ENCODE data around the gene PTPN4. TPM values are rescaled to one million over a fixed set of nuclear protein-coding genes. Genes with fewer than 3 reads are reported as not detected.
"Not testable (repeated sequence)": the region's sequence is repeated elsewhere in the genome, so short reads cannot be mapped to it uniquely, and the experiment has no call there.

PTPN4 gene
- total and polyA plus RNA-seq, 7 donors: 2.1 to 35.4 (median 17.3) TPM

DNA sequence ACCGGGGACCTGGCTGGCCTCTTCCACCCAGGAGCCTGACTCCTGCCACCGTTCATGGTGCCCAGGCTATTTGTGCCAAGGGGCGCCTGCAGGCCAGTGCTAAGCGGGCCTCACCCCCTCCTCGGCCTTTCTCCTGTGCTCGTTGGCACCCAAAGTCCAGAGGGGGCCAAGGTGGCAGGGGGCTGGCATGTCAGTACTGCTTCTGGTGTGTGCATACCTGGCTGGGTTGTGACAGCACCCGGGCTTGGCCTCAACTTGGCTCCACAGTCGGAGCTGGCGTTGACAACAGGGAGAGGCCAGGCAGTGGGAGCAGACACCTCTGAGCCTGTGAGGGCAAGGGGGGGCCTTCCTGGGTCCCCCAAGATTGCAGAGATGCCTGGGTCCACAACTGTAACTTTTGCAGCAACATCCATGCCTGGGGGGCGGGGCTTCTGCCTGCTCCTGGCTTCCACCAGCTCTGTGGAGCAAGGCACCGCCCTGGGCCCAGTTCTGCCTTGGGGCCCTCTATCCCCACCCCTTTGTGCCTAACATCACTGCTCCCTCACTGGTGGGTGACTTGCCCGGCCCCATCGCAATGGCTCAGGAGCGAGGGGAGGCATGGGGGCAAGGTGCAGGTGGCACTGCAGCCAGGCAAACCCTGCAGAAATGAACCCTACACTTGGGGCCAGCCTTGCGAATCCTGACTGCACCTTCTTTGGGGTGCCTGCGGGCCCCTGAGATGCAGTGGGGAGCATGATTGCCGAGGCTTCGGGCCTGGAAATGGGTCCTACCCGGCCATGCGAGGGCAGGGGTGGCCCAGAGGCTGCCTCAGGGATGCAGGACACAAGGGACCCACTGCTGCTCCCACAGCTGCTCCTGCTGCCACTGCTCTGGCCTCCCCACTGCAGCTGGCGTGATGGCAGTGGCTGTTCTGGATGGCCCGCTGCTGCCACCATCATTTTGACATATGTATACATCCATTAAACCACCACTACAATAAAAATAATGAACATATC lies 35.9 kb downstream of the PTPN4 start:
- Histone ChIP-seq H3K27ac (no peak overlapping the region), H3K4me3 (no peak overlapping the region), H3K9me3 (peaks cover 21% of the 10 kb centered on the region), H3K4me1 (no peaks in the 10 kb centered on the region), H3K27me3 (ENCODE audit: insufficient read depth in 3 of 3, low read length in 2 of 3) (no peaks in the 10 kb centered on the region), H3K36me3 (ENCODE audit: insufficient read depth in 1 of 2, low read depth in 1 of 2) (no peaks in the 10 kb centered on the region)
- intact Hi-C loops (cut with DNase I): no loop called here
- DNase-seq (no peak), ATAC-seq (peak in 2 of 4 donors; percentile 8 to 33)
- TF ChIP-seq, protein P1, sequence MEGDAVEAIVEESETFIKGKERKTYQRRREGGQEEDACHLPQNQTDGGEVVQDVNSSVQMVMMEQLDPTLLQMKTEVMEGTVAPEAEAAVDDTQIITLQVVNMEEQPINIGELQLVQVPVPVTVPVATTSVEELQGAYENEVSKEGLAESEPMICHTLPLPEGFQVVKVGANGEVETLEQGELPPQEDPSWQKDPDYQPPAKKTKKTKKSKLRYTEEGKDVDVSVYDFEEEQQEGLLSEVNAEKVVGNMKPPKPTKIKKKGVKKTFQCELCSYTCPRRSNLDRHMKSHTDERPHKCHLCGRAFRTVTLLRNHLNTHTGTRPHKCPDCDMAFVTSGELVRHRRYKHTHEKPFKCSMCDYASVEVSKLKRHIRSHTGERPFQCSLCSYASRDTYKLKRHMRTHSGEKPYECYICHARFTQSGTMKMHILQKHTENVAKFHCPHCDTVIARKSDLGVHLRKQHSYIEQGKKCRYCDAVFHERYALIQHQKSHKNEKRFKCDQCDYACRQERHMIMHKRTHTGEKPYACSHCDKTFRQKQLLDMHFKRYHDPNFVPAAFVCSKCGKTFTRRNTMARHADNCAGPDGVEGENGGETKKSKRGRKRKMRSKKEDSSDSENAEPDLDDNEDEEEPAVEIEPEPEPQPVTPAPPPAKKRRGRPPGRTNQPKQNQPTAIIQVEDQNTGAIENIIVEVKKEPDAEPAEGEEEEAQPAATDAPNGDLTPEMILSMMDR (IDR thresholded peaks at IDR 0.05): no peak
- 95 to 96% (median 95%) methylated on average over 18 to 22 of the region's 22 CpGs for WGBS, 3 donors

DNA sequence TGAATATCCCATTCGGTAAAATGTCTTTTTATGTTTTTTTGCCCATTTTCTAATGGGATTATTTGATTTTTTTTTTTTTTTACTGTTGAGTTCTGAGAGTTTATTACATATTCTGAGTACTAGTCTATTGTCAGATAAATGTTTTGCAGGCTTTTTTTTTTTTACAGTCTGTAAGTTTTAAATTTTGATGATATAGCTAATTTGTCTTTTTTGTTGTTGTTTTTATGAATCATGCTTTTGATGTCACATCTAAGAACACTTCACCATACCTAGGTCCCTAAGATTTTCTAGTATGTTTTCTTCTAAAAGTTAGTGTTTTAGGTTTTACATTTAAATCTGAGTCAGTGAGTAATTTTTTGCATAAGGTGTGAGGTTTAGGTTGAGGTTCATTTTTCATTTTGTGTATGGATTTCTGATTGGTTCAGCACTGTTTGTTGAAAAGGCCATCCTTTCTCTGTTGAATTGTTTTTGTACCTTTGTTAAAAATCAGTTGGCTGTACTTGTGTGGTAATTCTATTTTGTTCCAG lies 40.7 kb downstream of the PTPN4 start:
- no peaks in the 10 kb centered on the region for H3K4me1 ChIP-seq
- ATAC-seq (no peak), DNase-seq (no peak)
- no peak overlapping the region for H3K4me3 ChIP-seq
- no peaks in the 10 kb centered on the region for H3K9me3 ChIP-seq
- WGBS, 3 donors: 79 to 94% (median 86%) methylated on average over 1 of the region's 1 CpG
- H3K27me3 ChIP-seq (ENCODE audit: insufficient read depth in 3 of 3, low read length in 2 of 3): no peaks in the 10 kb centered on the region
- intact Hi-C loops (cut with DNase I): no loop called here
- no peaks in the 10 kb centered on the region for H3K36me3 ChIP-seq (ENCODE audit: insufficient read depth in 1 of 2, low read depth in 1 of 2)
- H3K27ac ChIP-seq: peak overlapping the region; percentile 24
- TF ChIP-seq, protein P1 (IDR thresholded peaks at IDR 0.05): no peak

DNA sequence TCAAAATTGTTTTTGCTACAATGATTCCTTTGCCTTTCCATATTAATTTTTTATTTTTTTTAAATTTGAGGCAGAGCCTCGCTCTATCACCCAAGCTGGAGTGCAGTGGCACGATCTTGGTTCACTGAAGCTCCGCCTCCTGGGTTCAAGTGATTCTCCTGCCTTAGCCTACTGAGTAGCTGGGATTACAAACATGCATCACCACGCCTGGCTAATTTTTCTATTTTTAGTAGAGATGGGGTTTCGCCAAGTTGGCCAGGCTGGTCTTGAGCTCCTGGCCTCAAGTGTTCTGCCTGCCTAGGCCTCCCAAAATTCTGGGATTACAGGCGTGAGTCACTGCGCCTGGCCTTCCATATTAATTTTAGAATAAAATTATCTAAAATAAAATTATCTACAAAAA lies 41.3 kb downstream of the PTPN4 start:
- 51 to 81% (median 60%) methylated on average over 7 of the region's 7 CpGs for WGBS, 3 donors
- Histone ChIP-seq H3K9me3 (no peaks in the 10 kb centered on the region), H3K4me3 (no peak overlapping the region), H3K27me3 (ENCODE audit: insufficient read depth in 3 of 3, low read length in 2 of 3) (no peaks in the 10 kb centered on the region), H3K36me3 (ENCODE audit: insufficient read depth in 1 of 2, low read depth in 1 of 2) (no peaks in the 10 kb centered on the region), H3K27ac (peak overlapping the region; percentile 24), H3K4me1 (no peaks in the 10 kb centered on the region)
- DNase-seq (no peak), ATAC-seq (peak in 3 of 4 donors; percentile 30 to 86 (median 67))
- TF ChIP-seq, protein P1 (IDR thresholded peaks at IDR 0.05): no peak
- intact Hi-C loops (cut with DNase I): no loop called here

DNA sequence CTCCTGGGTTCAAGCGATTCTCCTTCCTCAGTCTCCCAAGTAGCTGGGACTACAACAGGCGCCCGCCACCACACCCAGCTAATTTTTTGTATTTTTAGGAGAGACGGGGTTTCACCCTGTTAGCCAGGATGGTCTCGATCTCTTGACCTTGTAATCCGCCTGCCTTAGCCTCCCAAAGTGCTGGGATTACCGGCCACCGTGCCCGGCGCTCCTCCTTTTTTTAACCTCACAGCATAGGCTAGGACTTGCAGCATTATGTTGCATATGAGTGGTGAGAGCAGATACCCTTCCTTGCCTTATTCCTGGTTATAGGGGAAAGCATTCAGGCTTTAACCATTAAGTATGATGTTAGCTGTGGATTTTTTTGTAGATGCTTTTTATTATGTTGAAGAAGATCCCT lies 42.3 kb downstream of the PTPN4 start:
- ATAC-seq: peak in 1 of 4 donors; percentile 49
- DNase-seq; H3K9me3 ChIP-seq; intact Hi-C loops (cut with DNase I); H3K36me3 ChIP-seq (ENCODE audit: insufficient read depth in 1 of 2, low read depth in 1 of 2); H3K27ac ChIP-seq; H3K4me1 ChIP-seq; H3K27me3 ChIP-seq (ENCODE audit: insufficient read depth in 3 of 3, low read length in 2 of 3); H3K4me3 ChIP-seq: not testable (repeated sequence)
- 77 to 88% (median 84%) methylated on average over 10 of the region's 10 CpGs for WGBS, 3 donors

DNA sequence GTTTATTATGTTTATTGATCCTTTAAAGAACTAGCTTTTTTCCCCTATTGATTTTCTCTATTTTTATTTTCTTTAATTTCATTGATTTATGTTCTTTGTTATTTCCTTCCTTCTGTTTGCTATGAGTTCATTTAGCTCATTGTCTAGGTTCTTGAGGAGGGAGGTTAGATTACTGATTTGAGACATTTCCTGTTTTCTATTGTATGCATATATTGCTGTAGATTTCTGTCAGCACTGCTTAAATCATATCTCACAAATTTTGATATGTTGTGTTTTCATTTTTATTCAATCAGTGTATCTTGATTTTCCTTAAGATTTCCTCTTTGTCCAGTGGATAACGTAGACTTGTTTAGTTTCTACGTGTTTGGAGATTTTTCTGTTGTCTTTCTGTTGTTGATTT lies 43.4 kb downstream of the PTPN4 start:
- H3K36me3 ChIP-seq (ENCODE audit: insufficient read depth in 1 of 2, low read depth in 1 of 2): no peaks in the 10 kb centered on the region
- no peak overlapping the region for H3K4me3 ChIP-seq
- DNase-seq (no peak), ATAC-seq (no peak)
- H3K27me3 ChIP-seq (ENCODE audit: insufficient read depth in 3 of 3, low read length in 2 of 3): no peaks in the 10 kb centered on the region
- TF ChIP-seq, protein P1 (IDR thresholded peaks at IDR 0.05): no peak
- H3K9me3 ChIP-seq: no peaks in the 10 kb centered on the region
- no peak overlapping the region for H3K27ac ChIP-seq
- 90 to 97% (median 95%) methylated on average over 2 of the region's 2 CpGs for WGBS, 3 donors
- intact Hi-C loops (cut with DNase I): no loop called here
- H3K4me1 ChIP-seq: no peaks in the 10 kb centered on the region

DNA sequence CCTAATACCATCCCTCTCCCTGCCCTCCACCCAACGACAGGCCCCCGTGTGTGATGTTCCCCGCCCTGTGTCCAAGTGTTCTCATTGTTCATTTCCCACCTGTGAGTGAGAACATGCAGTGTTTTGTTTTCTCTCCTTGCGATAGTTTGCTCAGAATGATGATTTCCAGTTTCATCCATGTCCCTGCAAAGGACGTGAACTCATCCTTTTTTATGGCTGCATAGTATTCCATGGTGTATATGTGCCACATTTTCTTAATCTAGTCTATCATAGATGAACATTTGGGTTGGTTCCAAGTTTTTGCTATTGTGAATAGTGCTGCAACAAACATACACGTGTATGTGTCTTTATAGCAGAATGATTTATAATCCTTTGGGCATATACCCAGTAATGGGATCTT lies 44.7 kb downstream of the PTPN4 start:
- H3K27ac ChIP-seq; H3K4me3 ChIP-seq; DNase-seq; H3K36me3 ChIP-seq (ENCODE audit: insufficient read depth in 1 of 2, low read depth in 1 of 2); intact Hi-C loops (cut with DNase I); H3K9me3 ChIP-seq; ATAC-seq; H3K27me3 ChIP-seq (ENCODE audit: insufficient read depth in 3 of 3, low read length in 2 of 3): not testable (repeated sequence)
- H3K4me1 ChIP-seq: peaks cover 11% of the 10 kb centered on the region
- WGBS, 3 donors: 91 to 94% (median 93%) methylated on average over 6 of the region's 6 CpGs
